HEK293 (cell line): Measurements from ENCODE around the gene STK35.

Experiments
- CTCF ChIA-PET: fragments of 350-600 bp; formaldehyde crosslinking; extraction: SDS; loops from one replicate; lab custom pipeline; 2021; ENCODE audit warnings: antibody characterized with exemption; lab: Yijun Ruan, JAX
- POLR2A ChIA-PET: fragments of 300-600 bp; formaldehyde crosslinking; extraction: SDS; loops from one replicate; lab custom pipeline; 2020; ENCODE audit warnings: antibody characterized with exemption, inconsistent platforms; lab: Yijun Ruan, JAX
- H3K27ac ChIP-seq: fragments of 200-500 bp; sonication (Bioruptor generic); 2 replicates; pipeline ENCODE4 v1.5.1; 2014; ENCODE audit warnings: low read depth, low read length, control low read depth, inconsistent platforms; ENCODE audit errors: extremely low read depth
- H3K36me3 ChIP-seq, 2 experiments: fragments of 200-500 bp in 1 of 2; sonication (Bioruptor generic) in 1 of 2; 1 replicate in 1 of 2; 2 replicates in 1 of 2; pipeline ENCODE4 v1.5.1; 2014 to 2017; ENCODE audit warnings: inconsistent platforms in 2 of 2, low read length in 2 of 2; ENCODE audit not compliant: control insufficient read depth in 2 of 2, insufficient read depth in 1 of 2
- H3K4me1 ChIP-seq: fragments of 200-500 bp; sonication (Bioruptor generic); 2 replicates; pipeline ENCODE4 v1.5.1; 2014; ENCODE audit warnings: mild to moderate bottlenecking, low read length, inconsistent platforms; ENCODE audit not compliant: control insufficient read depth, insufficient read depth
- H3K4me3 ChIP-seq: 2 replicates; pipeline ENCODE4 v1.5.1; 2011; ENCODE audit warnings: low read depth, mild to moderate bottlenecking, control low read depth, low read length, moderate library complexity
- H3K9me3 ChIP-seq: fragments of 200-500 bp; sonication (Bioruptor generic); 2 replicates; pipeline ENCODE4 v1.5.1; 2014; ENCODE audit warnings: low read depth, low read length, inconsistent platforms; ENCODE audit not compliant: control insufficient read depth, insufficient read depth
- BCL6B ChIP-seq: fragments of 450-650 bp; formaldehyde crosslinking; IDR thresholded peaks from 2 replicates; pipeline ENCODE4 v1.5.1; 2017; ENCODE audit warnings: missing biosample characterization, missing genetic modification characterization
- GLI2 ChIP-seq: fragments of 450-650 bp; formaldehyde crosslinking; IDR thresholded peaks from 2 replicates; pipeline ENCODE4; 2017; ENCODE audit warnings: missing biosample characterization, missing genetic modification characterization, low read depth, borderline replicate concordance
- OSR2 ChIP-seq: fragments of 450-650 bp; formaldehyde crosslinking; IDR thresholded peaks from 2 replicates; pipeline ENCODE4 v1.5.1; 2016; ENCODE audit warnings: missing biosample characterization, missing genetic modification characterization
- SP3 ChIP-seq: fragments of 450-650 bp; formaldehyde crosslinking; IDR thresholded peaks from 2 replicates; pipeline ENCODE4 v1.5.1; 2016; ENCODE audit warnings: missing biosample characterization, missing genetic modification characterization
- ZBTB44 ChIP-seq: fragments of 450-650 bp; IDR thresholded peaks from 2 replicates; pipeline ENCODE4 v1.5.1; 2018; ENCODE audit warnings: missing biosample characterization, mild to moderate bottlenecking, missing genetic modification characterization
- ZBTB49 ChIP-seq: fragments of 450-650 bp; formaldehyde crosslinking; IDR thresholded peaks from 2 replicates; pipeline ENCODE4 v1.5.1; 2016; ENCODE audit warnings: missing biosample characterization, missing genetic modification characterization, low read depth
- ZNF114 ChIP-seq: fragments of 450-650 bp; formaldehyde crosslinking; IDR thresholded peaks from 2 replicates; pipeline ENCODE4 v1.5.0; 2017; ENCODE audit warnings: missing biosample characterization, missing genetic modification characterization
- ZNF133 ChIP-seq: fragments of 450-650 bp; formaldehyde crosslinking; IDR thresholded peaks from 2 replicates; pipeline ENCODE4 v1.5.1; 2016; ENCODE audit warnings: missing biosample characterization, missing genetic modification characterization
- ZNF175 ChIP-seq: fragments of 450-650 bp; formaldehyde crosslinking; IDR thresholded peaks from 2 replicates; pipeline ENCODE4 v1.5.1; 2016; ENCODE audit warnings: missing biosample characterization, missing genetic modification characterization
- ZNF2 ChIP-seq: fragments of 450-650 bp; formaldehyde crosslinking; IDR thresholded peaks from 2 replicates; pipeline ENCODE4 v1.5.1; 2016; ENCODE audit warnings: missing biosample characterization, missing genetic modification characterization
- ZNF202 ChIP-seq: fragments of 450-650 bp; formaldehyde crosslinking; IDR thresholded peaks from 2 replicates; pipeline ENCODE4 v1.5.1; 2016; ENCODE audit warnings: missing biosample characterization, missing genetic modification characterization, borderline replicate concordance
- ZNF26 ChIP-seq: fragments of 450-650 bp; formaldehyde crosslinking; IDR thresholded peaks from 2 replicates; pipeline ENCODE4 v1.5.1; 2016; ENCODE audit warnings: missing biosample characterization, missing genetic modification characterization
- ZNF274 ChIP-seq, 2 experiments: fragments of 200-500 bp in 1 of 2; fragments of 450-650 bp in 1 of 2; sonication (Bioruptor generic) in 1 of 2; formaldehyde crosslinking in 1 of 2; IDR thresholded peaks; 2 replicates each; pipeline versions ENCODE4 v1.5.1 to v1.6.1; 2014 to 2016; ENCODE audit warnings: borderline replicate concordance in 1 of 2, inconsistent platforms in 1 of 2, low read length in 1 of 2, missing biosample characterization in 1 of 2, missing genetic modification characterization in 1 of 2
- ZNF48 ChIP-seq: fragments of 450-650 bp; formaldehyde crosslinking; IDR thresholded peaks from 2 replicates; pipeline ENCODE4 v1.5.1; 2016; ENCODE audit warnings: missing biosample characterization, missing genetic modification characterization
- ZNF560 ChIP-seq: fragments of 450-650 bp; formaldehyde crosslinking; IDR thresholded peaks from 2 replicates; pipeline ENCODE4 v1.5.1; 2017; ENCODE audit warnings: missing biosample characterization, missing genetic modification characterization, borderline replicate concordance
- ZNF571 ChIP-seq: fragments of 450-650 bp; formaldehyde crosslinking; IDR thresholded peaks from 2 replicates; pipeline ENCODE4 v1.5.0; 2017; ENCODE audit warnings: missing biosample characterization, missing genetic modification characterization
- ZNF645 ChIP-seq: fragments of 450-650 bp; formaldehyde crosslinking; IDR thresholded peaks from 2 replicates; pipeline ENCODE4; 2016; ENCODE audit warnings: missing biosample characterization, missing genetic modification characterization
- ZNF670 ChIP-seq: fragments of 450-650 bp; formaldehyde crosslinking; IDR thresholded peaks from 2 replicates; pipeline ENCODE4 v1.5.1; 2016; ENCODE audit warnings: missing biosample characterization, missing genetic modification characterization, low read depth
- ZNF701 ChIP-seq: fragments of 450-650 bp; formaldehyde crosslinking; IDR thresholded peaks from 2 replicates; pipeline ENCODE4 v1.5.1; 2016; ENCODE audit warnings: missing biosample characterization, missing genetic modification characterization
- ZNF76 ChIP-seq: fragments of 450-650 bp; formaldehyde crosslinking; IDR thresholded peaks from 2 replicates; pipeline ENCODE4; 2016; ENCODE audit warnings: low read depth, missing biosample characterization, missing genetic modification characterization, borderline replicate concordance
- ZNF777 ChIP-seq: fragments of 450-650 bp; formaldehyde crosslinking; IDR thresholded peaks from 2 replicates; pipeline ENCODE4 v1.5.1; 2017; ENCODE audit warnings: missing biosample characterization, missing genetic modification characterization, borderline replicate concordance
- ZSCAN30 ChIP-seq: fragments of 450-650 bp; IDR thresholded peaks from 2 replicates; pipeline ENCODE4 v1.5.1; 2018; ENCODE audit warnings: missing biosample characterization, mild to moderate bottlenecking, missing genetic modification characterization, moderate library complexity

The STK35 gene

GRCh38 chr20:2146080-2146867 is 44.6 kb downstream of the STK35 start:
- ChIA-PET CTCF (interaction anchor here (0.7 to 1.1 kb wide), 2 partner anchors 36 to 369 kb away, joined by 3 read pairs; no protein-coding TSS in a partner anchor), POLR2A (no interaction called here)
- TF ChIP-seq ZNF645 (tag by site-specific recombination) (no peak), ZNF202 (tag by site-specific recombination) (no peak), ZNF560 (tag by site-specific recombination) (no peak), ZNF76 (tag by site-specific recombination) (no peak), ZBTB44 (tag by site-specific recombination) (no peak)
- Histone ChIP-seq H3K9me3 (no peaks in the 10 kb centered on the region), H3K27ac (no peak overlapping the region), H3K4me1 (no peaks in the 10 kb centered on the region), H3K4me3 (no peak overlapping the region), H3K36me3 (peaks cover 9 to 40% of the 10 kb centered on the region in 2 experiments; a peak in 2 of 3 replicates)

GRCh38 chr20:2149507-2149906 is 47.9 kb downstream of the STK35 start:
- no peak overlapping the region for H3K4me3 ChIP-seq
- ChIA-PET POLR2A (interaction anchor here (0.7 kb wide), 1 partner anchor 9 kb away, joined by 3 read pairs; no protein-coding TSS in a partner anchor), CTCF (interaction anchor here (1.1 kb wide), 1 partner anchor 24 kb away, joined by 3 read pairs; no protein-coding TSS in a partner anchor)
- TF ChIP-seq ZNF48 (tag by site-specific recombination) (no peak), BCL6B (tag by site-specific recombination) (no peak), ZNF571 (tag by site-specific recombination) (no peak), ZNF777 (no peak), OSR2 (tag by site-specific recombination) (no peak), ZBTB49 (tag by site-specific recombination) (no peak), ZNF175 (tag by site-specific recombination) (no peak), ZNF2 (tag by site-specific recombination) (no peak), ZNF26 (tag by site-specific recombination) (no peak), ZNF701 (tag by site-specific recombination) (no peak), ZNF670 (tag by site-specific recombination) (no peak), ZNF114 (tag by site-specific recombination) (no peak), ZNF133 (tag by site-specific recombination) (no peak), ZNF274 (IDR thresholded peaks at IDR 0.05; ENCODE audit: low read length) (no peak), ZNF274 (tag by site-specific recombination; IDR thresholded peaks at IDR 0.05; ENCODE audit: borderline replicate concordance) (no peak), ZSCAN30 (no peak), SP3 (tag by site-specific recombination) (no peak), GLI2 (no peak)
- H3K27ac ChIP-seq: no peak overlapping the region
- H3K9me3 ChIP-seq: no peaks in the 10 kb centered on the region
- peaks cover 0 to 26% of the 10 kb centered on the region in 2 experiments; a peak in 1 of 3 replicates for H3K36me3 ChIP-seq
- no peaks in the 10 kb centered on the region for H3K4me1 ChIP-seq
